SHP77 (cell line): Measurements from ENCODE around the gene CHML.

Source experiments
- DNase-seq, 2 experiments: peaks; one replicate each; lab custom pipeline; 2025; lab: John Stamatoyannopoulos, UW

CHML gene

DNA sequence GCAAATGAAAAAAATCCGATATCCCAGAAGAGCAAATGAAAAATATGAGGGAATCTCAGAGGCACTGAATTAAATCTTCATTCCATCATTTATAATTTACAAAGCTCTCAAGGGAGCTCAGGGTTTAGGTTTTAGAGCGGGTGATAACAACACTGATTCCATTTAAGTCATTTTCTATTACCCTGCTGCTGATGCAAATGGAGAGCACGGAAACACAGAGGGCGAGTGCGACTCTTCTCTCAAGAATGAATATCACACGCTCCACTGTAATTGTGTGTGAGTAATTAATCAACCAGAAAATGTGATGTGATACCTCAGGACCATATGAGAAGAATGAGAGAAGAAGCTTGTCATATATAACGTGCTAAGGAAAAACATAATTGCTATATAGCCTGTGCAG lies 22.7 kb downstream of the CHML start:
- DNase-seq, result no peak

DNA sequence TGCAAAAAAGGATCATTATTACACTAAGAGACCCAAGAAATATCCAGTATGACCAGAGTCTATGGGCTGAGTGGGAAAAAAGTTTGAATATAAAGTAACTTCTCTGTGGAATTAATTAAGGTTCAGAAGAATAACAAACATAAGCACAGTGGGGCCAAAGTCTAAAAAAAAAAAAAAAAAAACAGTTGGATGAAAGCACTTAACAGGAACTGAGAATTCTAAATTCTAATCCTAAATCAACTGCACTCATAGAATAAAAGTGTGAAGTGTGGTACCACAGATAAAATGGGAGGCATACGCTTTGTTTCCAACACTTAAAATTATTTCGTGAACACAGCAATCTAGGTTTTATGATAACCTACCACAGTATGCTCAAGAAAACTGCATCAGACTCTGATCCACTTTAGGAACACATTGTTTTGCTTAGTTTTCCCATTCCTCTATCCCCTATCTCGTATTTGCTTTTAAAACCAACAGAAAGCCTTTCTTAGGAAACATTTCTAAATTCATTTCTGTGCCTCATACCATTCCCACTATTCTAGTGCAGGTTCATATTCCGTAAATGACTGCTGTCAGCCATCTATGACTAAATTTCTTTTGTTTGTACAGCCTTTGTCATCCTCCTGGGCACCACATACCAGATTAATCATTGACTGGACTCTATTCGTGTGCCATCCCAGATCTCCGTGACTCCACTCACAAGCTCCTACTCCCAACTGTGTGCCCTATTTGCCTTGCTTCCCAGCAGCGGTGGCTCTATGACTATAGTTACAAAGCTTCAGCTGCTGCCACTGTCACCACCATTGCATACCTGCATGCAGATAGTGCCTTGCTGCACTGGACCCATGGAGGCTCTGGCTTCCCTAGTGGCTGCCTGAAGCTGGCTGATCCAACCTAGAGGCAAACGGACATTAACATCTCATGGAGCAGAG lies 24.9 kb downstream of the CHML start:
- DNase-seq, result no peak

DNA sequence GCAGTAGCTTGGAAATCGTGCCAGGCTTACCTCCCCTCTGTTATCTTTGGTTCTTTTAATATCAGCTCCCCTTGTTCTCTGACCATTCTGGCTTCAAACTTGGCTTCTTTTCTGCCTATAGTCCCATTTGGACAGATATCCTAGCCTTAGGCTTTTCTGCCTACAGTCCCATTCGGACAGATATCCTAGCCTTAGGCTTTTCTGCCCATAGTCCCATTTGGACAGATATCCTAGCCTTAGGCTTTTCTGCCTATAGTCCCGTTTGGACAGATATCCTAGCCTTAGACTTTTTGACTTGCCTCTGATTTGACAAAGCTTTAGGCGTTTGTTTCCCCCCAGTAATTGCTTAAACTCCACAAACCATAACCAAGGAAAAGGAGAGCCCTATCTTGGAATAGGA lies 25.6 kb downstream of the CHML start:
- no peak for DNase-seq

DNA sequence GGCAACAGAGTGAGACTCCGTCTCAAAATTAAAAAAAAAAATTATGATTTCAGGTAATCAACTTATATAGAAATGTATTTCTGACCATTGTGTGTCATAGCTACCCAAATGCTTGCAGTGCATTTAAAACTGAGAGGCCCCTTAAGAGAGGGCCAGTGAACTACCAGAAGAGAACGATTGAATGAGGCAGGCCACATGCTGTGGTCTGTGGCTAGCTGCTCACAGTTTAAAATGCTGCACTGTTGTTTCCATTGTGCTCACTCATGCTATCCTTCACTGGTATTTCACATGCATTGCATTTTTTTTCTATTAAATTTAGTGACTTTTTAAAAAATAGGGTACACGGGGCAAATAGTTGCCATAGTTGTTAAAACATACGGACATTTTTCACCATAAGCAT lies 26.0 kb downstream of the CHML start:
- DNase-seq, result no peak

DNA sequence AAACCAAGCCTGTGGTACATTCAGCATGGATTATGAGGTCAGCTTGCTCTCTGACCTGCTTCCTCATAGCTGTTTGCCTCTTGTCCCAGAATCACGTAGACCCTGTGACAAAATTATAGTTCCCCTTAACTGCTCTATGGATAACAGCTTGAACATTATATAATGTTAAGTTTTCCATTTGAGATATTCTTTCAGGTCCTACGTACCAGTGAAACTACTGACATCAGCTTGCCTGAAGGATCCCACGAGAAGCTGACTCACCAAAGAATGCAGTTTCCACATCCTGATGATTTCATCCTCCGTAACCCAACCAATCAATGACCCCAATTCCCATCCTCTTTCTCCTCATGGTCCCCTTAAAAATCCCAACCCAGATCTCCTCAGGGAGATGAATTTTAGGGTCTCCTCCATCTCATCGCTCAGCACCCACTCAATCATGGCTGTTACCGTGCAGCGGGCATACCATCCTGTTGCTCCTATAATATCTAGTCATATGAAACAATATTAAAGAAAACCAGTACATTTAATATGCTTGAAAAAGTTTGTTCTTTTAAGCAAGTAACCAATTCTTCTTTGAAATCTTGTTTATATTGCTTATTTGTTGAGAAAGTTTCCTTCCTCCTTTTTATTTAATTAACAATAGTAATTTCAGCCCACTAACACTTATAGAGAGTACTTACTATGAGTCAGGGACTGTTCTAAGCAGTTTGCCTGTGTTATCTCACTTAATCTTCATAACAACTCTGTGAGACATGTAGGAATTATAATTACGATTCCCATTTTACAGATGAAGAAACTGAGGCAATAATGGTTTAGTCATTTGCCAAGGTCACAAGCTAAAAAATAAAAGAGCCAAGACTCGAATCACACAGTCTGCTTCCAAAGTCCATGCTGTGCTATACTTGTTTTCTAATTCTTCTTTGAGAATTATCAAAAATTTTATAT lies 27.4 kb downstream of the CHML start:
- DNase-seq, result no peak

DNA sequence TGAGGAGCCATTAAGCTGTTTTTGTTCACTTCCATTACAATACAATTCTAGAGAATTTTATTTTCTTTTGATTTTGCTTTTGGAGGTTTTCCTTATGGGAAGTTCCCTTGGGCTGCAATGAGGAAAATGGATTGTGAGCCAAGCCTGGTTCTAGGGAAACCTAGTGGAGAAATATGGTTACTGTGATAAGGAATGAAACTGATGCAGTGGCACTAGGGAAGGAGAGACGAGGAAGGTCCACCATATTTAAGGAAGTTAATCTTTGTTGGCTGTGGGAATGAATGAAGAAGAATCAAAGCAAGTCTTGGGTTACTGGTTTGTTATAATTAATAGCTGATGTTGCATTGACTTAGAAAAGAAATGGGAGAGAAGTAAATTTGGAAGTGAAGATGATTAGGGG lies 28.4 kb downstream of the CHML start:
- DNase-seq, result no peak

DNA sequence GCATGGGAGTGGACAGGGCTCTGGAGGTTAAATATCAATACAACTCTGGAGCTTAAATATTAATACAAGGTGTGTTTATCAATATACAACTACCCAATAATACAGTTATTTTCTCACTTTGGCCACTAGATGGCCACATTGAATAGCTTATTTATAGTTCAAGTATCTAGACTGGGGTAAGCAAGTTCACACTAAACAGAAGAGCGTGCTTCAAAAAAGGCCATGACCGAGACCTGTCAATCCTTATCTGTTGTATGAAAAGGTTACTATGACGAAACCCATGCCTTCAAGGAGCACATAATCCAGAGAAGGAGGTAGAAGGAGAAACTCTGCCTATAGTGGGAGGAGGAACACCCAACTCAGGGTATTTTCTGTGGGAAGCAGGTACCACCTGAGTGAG lies 29.1 kb downstream of the CHML start:
- DNase-seq, result peak; percentile 47 to 58

DNA sequence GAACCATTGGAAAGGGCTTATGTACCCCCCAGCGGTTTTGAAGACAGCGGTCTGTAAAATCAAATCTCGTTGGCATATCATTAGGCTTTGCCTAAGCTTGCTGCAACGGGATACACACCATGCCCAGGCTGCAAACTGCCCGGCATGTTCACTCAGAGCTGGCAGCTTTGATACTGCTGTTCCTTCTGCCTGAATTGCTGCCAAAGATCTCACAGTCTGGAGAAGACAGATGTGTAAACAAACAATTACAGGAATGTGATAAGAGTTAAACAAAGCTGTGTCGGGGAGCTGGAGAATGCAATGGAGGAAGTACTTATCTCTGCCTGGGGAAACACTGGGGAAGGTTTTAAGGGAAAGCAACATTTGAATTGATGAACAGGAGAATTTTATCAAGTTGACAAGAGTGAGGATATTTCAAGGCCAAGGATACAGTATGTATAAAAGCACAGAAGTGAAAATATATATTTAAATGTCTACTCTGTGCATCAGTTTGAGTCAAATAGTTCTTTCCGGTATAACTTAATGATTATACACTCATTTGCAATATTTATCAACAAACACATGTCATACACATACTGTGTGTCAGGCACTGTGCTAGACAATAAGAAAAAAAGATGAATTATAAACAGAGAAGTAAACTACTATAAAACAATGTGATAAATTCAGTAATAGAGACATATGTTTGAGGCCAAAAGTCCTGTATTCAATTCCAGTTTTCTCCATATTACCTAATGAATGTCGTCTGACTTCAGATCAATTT lies 29.9 kb downstream of the CHML start:
- peak; percentile 38 to 67 for DNase-seq

DNA sequence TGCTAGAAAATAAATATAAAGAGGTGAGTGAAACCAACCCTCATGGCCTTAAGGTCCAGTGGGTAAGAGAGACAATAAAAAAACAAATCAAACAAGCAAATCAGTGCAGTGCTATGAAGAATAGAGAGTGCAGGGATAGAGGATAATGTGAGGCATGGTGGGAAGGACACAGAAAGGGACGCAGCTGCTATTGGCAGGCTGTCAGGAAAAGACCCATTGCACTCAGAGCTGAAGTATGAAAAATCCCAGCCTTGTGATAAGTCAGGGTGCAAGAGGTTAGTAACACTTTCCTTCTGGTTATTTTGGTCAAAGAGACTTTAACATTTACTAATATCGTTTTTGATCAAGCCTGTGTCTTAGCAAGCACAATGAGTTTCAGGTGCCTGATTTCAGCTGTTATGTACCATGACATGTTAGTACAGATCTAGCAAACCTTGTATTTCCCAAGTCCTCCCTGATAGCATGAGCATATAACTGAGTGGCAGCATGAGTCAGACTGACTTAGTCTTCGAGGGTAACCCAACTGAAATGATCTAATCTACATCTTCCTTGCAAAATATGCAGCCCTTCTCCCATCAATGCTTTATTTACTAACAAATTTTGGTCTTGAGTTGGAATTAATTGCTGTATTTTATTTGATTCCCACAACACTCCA lies 31.7 kb downstream of the CHML start:
- DNase-seq, result no peak

DNA sequence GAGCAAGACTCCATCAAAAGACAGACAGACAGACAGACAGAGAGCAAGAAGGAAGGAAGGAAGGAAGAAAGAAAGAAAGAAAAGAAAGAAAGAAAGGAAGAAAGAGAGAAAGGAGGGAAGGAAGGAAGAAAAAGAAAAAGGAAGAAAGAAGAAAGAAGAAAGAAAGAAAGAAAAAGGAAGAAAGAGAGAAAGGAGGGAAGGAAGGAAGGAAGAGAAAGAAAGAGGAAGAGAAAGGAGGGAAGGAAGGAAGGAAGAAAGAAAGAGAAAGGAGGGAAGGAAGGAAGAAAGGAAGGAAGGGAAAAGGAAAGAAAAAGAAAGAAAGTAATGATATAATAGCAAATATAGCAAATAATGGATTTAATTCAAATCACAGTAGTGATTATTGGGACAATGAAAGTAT lies 32.7 kb downstream of the CHML start:
- DNase-seq, result no peak

DNA sequence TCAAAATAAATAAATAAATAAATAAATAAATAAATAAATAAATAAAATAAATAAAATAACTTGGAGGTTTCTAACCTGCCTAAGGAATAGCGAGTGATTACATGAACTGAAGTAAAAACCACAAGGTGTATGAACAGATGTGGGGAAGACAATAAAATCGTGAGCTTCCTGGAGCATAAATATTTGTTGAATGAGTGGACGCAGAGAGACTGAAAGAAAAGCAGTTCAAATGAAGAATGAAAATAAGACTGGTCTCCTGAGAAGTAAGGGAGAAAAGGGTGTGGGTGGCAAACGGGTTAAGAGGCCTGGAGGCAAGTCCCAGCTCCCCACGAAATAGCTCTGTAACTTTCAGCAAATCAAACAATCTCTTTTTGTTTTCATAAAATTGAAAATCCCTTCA lies 33.6 kb downstream of the CHML start:
- DNase-seq, result no peak

DNA sequence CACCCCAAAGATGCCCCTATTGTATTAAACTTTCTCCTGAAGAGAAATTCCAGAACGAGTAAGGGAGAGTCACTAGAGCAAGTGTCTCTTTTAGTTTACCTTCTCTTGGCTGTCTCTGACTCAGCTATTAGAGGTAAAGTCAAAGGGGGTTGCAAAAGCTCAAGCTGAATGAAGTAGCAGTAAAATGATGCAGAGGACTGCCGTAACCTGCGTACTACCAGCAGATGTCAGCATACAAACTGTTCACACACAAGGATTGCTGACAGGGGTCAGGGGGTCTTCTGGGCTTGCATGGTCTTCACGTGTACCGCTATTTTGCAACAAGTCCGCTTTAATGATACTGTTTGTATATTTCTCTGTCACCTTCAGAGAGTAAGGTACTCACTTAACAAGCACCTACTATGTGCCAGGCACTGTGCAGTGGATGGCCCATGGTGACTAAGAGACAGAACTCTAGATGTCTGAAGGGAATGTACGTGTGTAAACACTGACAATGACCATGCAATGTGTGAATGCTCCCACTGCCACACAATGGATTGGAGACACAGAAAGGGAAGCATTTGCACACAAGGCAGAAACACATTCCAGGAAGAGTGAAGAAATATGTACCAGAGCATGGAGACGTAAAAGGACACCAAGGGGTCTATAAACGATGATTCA lies 34.9 kb downstream of the CHML start:
- no peak for DNase-seq

DNA sequence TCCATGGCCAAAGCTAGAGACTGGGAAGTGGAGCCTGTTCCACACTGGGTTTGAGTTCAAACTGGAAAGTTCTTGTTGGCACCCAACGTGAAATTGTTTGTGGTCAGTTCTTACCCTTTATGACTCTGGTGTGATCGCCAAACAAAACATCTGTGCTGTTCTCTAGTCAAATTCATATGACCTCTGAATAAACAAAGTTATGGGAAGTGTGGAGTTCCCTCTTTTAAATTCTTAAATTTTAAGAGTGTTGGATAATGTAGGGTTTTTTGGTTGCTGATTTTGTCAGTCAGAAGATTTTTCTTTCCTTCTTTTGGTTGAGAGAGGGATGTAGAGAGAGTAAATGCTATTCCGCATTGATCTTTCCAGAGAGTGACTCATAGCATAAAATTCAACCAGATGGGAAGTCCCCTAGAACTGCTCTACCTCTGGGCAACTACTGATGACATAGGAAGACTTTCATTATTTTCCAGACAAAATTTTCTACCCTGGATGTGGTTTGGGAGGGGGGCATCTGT lies 36.4 kb downstream of the CHML start:
- no peak for DNase-seq

DNA sequence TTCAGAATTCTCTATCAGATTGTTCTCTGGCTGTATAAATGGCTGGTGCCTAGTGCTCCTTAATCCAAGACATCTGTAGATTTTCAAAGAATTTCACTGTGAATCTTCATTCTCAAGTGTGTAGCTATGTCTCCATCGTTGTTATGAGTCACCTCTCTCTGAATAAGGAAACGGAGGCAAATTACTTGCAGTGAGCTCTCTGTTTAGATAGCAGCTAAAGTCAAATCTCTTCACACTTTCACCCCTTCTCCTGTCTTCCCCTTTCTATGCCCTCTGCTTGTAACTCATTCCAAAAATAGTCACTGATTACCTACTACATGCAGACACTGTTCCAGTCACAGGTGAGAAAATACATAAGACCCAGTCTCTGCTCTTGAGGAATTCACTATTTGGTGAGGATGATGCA lies 39.7 kb downstream of the CHML start:
- DNase-seq, result no peak

DNA sequence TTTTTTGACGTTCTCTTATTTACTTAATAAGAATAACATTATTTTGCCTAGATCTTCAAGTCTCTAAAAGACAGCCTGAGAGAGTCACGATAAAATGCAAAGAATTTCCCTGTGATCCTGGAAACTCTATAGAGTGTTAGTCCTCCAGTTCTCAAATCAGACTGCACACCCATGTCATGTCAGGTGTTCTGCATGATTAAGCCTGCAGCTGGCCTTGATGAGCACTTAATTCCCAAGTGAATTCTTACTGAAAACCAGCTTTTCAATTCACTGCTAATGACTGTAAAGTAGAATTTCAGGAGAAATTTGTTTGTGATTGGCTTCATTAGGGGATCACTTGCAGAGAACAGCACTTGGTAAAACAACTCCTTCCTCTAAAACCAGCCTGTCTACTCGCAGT lies 41.9 kb downstream of the CHML start:
- DNase-seq, result no peak

DNA sequence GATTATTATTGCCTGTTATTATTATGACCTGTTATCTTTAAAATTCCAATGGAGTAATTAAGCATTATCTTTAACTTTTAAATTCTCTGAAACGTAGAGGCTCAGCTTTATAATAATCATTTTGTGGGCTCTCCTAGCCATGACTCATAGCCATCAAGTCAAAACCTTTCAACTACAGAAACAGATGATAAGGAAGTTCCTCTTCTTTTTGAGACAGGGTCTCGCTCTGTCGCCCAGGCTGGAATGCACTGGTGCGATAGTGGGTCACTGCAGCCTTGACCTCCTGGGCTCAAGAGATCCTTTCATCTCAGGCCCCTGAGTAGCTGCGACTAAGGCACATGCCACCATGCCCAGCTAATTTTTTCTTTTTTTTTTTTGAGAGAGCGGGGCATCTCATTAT lies 43.5 kb downstream of the CHML start:
- DNase-seq, result no peak

DNA sequence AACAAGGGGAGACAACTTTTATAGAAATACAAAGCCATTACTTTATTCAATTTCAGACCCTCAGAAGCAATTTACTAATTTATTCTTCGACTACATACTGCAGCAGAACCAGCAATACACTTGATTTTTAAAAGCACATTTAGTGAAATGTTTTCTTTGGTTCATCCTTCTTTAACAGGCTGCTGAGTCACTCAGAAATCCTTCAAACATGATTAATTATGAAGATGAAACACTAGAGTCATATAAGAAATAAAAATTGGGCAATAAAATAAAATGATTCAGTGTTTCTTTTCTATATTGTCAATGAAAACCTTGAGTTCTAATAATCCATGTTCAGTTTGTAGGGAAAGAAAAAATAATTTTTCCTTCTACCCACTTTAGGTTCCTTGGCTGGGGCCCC lies 47.0 kb downstream of the CHML start:
- no peak for DNase-seq

DNA sequence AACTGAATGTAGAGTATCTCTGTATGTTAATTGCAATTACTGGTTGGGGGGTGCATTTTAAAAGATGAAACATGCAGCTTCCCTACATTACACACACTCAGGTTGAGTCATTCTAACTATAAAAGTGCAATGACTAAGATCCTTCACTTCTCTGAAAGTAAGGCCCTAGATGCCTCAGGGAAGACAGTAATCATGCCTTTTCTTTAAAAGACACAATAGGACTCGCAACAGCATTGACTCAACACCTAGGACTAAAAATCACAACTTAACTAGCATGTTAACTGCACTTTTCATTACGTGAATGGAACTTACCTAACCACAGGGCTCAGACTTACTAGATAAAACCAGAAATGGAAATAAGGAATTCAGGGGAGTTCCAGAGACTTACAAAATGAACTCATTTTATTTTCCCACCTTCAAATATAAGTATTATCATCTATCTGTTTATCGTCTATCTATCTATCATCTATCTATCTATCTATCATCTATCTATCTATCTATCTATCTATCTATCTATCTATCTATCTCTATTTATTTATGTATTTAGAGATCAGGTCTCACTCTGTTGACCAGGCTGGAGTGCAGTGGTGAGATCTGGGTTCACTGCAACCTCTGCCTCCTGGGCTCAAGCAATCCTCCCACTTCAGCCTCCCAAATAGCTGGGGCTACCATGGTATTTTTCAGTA lies 47.8 kb downstream of the CHML start:
- DNase-seq, result no peak

DNA sequence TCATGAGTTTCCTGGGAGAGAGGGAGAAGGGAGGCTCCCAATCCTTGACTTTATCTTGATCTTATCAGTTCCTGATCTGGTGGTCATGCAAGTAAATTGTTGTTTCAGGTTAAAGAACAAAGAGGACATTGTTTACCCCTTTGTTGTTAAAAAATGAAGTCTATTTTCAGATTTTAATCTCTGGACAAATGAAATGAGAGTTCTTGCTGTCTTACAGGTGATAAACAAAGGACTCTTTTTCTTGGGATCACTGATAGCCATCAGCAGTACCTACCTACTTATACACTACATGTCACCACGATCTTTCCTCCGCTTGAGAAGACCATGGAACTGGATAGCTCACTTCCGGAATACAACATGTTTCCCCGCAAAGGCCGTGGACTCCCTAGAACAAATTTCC lies 48.4 kb downstream of the CHML start:
- no peak for DNase-seq

DNA sequence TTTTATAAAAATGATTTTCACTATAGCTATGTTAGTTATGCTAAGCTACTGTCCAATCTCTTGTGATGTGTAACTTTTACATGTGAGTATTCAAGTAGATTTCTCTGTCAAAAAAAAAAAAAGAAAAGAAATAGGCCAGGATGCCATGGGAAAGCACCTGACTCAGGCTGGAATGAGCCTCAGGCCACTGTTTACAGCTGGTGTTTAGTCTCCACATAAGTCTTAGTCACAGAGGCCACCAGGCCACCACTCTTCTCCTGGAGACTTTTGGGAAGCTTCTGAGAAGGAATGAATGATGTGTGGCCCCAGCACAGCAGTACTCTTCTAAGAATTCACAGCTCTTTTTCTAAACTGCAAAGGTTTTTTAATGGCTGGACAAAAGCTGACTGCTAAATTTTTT lies 48.9 kb downstream of the CHML start:
- DNase-seq, result no peak
